GM21737 (cell line): ENCODE measurements around the gene CC2D2B.
"Not testable (repeated sequence)": the region's sequence is repeated elsewhere in the genome, so short reads cannot be mapped to it uniquely, and the experiment has no call there.

Experiments used
- ATAC-seq: cut with Tn5 transposase; IDR thresholded peaks from one replicate; pipeline ENCODE4 v1.9.1; 2021; ENCODE audit warnings: mild to moderate bottlenecking, moderate library complexity; ENCODE audit not compliant: unreplicated experiment

The CC2D2B gene

GRCh38 chr10:95906677-95907455 is 909 bp upstream of the CC2D2B start:
- peak; percentile 36 for ATAC-seq

- ATAC-seq = no peak
Measured at GRCh38 chr10:95908450-95908849, 675 bp downstream of the CC2D2B start.

- no peak for ATAC-seq
Measured at GRCh38 chr10:95909561-95909960, 1.8 kb downstream of the CC2D2B start.

- ATAC-seq = not testable (repeated sequence)
Measured at GRCh38 chr10:95916039-95916438, 8.3 kb downstream of the CC2D2B start.

- ATAC-seq = no peak
Measured at GRCh38 chr10:95920798-95921426, 13.1 kb downstream of the CC2D2B start.

GRCh38 chr10:95925033-95925432 is 17.3 kb downstream of the CC2D2B start:
- no peak for ATAC-seq

- ATAC-seq = no peak
Measured at GRCh38 chr10:95935429-95935828, 27.7 kb downstream of the CC2D2B start.

GRCh38 chr10:95941115-95941514 is 33.3 kb downstream of the CC2D2B start:
- ATAC-seq = no peak

- no peak for ATAC-seq
Measured at GRCh38 chr10:95963202-95963990, 55.6 kb downstream of the CC2D2B start.

GRCh38 chr10:95963991-95964389 is 56.2 kb downstream of the CC2D2B start:
- ATAC-seq = no peak

GRCh38 chr10:95964756-95965155 is 57.0 kb downstream of the CC2D2B start:
- no peak for ATAC-seq

GRCh38 chr10:95976362-95977229 is 68.8 kb downstream of the CC2D2B start:
- no peak for ATAC-seq

- ATAC-seq = no peak
Measured at GRCh38 chr10:95982200-95982599, 74.4 kb downstream of the CC2D2B start.

- ATAC-seq = peak; percentile 90
Measured at GRCh38 chr10:95987685-95988426, 80.1 kb downstream of the CC2D2B start.

GRCh38 chr10:95988702-95989101 is 80.9 kb downstream of the CC2D2B start:
- no peak for ATAC-seq

GRCh38 chr10:95994376-95994775 is 86.6 kb downstream of the CC2D2B start:
- ATAC-seq = not testable (repeated sequence)

GRCh38 chr10:95998255-95998784 is 90.5 kb downstream of the CC2D2B start:
- no peak for ATAC-seq

GRCh38 chr10:96013956-96014355 is 106.2 kb downstream of the CC2D2B start:
- ATAC-seq = no peak

GRCh38 chr10:96014473-96015102 is 106.8 kb downstream of the CC2D2B start:
- no peak for ATAC-seq
